NK-92 (cell line): ENCODE measurements around the gene RFX5.
"Not testable (repeated sequence)": the region's sequence is repeated elsewhere in the genome, so short reads cannot be mapped to it uniquely, and the experiment has no call there.

Source experiments
- DNase-seq: peaks from one replicate; lab custom pipeline; 2025; ENCODE audit not compliant: unreplicated experiment; lab: John Stamatoyannopoulos, UW

RFX5 gene

DNA sequence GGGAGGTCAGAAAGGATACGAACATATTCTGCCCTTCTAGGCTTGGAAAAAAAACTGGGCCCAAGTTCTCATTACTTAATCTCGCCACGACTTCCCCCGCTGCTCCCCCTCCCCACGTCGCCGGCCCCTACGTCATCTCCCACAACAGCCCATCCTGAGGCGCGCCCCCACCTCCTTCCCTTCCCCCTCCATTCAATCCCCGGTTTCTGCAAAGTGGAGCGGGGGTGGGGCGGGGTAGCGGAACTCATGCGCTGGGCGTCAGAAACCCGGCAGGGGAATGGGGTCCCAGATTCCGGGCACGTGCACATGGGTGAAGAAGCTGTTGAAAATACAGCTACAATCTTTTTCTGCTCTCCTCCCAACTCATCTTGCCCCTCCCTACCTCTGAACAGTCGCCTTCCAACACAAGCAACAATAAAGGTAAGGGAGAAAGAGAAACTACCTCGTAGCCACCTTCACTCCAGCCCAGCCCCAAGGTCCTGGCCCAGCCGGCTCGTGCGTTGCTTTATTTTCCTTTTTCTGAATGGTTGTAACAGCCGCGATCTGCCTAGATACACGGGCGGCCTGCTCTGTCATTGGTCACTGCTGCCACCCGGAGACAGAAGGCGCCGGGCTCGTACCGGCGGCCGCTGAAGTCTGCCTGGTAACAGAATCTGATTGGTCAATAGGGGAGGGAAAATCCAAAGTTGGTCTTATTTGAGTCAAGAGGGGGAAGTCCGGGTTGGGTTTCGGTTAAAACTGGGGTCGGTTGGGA lies at the start of gene RFX5:
TSS of gene RFX5 (minus strand) at position 484 of the 754 bp plus-strand sequence. CDS start 932 bp downstream, outside the sequence.
- peak; percentile 83 for DNase-seq

DNA sequence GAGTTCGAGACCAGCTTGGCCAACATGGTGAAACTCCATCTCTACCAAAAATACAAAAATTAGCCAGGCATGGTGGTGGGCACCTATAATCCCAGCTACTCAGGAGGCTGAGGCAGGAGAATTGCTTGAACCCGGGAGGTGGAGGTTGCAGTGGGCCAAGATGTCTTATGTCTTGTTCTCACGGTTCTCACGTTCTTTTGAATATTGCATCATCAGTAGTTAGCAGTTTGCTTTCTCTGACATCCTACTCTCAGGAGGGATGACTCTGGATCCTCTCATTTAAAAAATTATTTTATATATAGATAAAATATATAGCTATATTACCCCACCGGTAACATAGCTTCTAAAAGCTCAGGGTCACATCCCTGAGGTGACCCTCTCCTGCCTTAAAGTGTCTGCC lies 49.2 kb upstream of the RFX5 start:
- not testable (repeated sequence) for DNase-seq

DNA sequence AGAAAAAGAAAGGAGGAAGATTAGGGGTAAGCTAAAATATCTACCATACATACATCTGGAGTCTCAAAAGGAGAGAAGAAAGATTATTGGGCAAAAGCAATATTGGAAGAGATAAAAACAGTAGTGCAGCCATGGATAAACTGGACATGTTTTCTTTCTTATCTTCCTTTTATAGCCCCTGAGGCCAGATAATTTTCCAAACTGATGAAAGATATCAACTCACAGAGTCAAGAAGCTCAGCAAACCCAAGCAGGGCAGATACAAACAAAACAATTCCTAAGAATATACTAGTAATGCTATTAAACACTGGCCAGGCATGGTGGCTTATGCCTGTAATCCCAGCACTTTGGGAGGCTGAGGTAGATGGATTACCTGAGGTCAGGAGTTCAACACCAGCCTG lies 46.5 kb upstream of the RFX5 start:
- DNase-seq, result no peak

DNA sequence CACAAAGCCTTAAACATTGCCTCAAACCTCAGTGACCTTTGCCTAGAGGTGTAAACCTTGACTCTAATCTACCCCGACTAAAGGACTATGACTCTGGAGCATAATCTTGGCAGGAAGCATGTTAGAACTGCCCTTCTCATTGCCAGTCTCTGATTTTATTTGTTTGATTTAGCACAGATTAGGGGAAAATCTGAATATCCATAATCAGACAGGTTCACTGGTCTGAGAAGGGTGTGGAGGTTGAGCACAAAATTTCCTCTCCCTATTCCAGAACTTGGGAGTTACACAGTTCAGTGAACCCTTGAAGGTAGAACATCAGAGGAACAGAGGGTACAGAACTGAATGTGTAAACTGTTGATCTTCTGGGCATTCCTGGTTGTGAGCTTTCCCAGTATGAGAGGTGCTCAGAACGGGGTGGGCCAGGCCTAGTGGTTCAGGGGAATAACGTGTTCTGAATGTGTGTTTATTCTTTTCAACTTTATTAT lies 44.1 kb upstream of the RFX5 start:
- no peak for DNase-seq

DNA sequence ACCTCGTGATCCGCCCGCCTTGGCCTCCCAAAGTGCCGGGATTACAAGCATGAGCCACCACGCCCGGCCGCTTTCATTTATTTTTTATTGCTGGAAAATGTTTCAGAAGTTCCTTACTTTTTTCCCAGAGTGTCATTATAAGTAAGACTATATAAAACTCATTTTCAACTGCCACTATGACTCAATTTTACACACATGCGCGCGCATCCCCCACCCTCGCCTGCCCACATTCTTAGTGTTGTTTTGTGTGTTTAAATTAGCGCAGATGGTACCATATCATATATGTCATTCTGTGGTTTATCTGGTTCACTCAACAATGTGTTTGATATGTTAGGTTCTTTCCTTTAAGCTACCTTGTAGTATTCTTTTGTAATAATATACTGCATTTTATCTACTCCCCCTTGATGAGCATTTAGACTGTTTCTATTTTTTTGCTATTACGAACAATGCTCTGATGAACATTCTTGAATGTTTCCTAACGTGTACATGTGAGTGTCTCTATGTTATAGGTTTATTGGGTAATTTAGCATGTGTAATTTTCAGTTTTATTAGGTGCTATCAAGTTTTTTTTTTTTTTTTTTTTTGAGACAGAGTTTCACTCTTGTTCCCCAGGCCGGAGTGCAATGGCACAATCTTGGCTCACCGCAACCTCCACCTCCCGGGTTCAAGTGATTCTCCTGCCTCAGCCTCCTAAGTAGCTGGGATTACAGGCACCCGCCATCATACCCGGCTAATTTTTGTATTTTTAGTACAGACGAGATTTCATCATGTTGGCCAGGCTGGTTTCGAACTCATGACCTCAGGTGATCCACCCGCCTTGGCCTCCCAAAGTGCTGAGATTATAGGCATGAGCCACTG lies 43.4 kb upstream of the RFX5 start:
- not testable (repeated sequence) for DNase-seq

DNA sequence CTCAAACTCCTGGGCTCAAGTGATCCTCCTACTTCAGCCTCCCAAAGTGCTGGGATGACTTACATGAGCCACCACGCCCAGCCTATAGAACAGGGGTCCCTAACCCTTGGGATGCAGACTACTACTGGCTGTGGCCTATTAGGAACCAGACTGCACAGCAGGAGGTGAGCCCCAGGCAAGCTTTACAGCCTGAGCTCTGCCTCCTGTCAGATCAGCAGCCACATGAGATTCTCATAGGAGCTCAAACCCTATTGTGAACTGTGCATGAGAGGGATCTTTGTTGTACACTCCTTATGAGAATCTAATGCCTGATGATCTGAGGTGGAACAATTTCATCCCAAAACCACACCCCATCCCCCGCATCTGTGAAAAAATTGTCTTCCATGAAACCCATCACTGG lies 39.0 kb upstream of the RFX5 start:
- no peak for DNase-seq

DNA sequence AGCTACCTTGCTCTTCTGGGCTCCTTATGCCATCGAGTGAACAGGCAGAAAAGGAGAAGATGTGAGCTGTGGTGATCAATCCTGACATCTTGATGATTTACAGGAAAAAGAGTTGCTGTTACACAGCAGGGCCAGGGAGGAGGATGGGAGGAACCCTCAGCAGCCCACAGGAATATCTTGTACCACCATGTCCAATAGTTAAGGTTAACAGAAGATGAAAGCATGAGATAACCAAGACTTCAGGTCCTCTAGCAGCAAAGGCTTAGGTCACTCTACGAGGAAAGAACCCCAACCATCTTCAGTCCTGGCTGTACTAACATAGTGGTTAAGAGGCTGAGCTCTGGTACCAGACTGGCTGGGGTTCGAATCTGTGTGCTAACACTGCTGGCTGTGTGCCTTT lies 37.5 kb upstream of the RFX5 start:
- DNase-seq, result no peak

DNA sequence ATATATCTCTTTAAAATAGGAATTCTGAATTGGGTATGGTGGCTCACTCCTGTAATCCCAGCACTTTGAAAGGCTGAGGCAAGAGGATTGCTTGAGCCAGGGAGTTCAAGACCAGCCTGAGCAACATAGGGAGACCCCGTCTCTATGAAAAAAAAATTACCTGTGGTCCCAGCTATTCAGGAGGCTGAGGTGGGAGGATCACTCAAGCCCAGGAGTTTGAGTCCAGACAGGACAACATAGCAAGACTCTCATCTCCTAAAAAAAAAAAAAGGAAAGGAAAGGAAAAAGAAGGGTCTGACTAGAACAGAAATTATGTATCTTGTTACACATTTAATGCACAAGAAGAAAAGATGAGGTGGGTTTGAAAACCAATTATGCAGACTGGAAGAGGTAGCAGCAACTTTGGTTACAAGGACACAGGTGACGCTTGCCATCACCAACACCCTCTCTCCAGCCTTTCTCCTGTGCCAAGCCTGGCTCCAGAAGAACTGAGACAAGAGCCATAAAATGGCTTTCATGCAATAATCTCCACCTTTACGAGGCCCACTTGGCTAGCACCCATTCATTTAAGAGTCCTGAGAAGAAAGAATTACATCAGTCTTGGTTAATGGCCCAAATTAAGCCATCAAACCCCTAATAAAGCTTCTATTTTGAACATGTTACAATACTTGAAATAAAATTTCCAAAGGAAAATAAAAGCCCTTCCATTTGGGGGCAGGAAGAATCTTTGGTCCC lies 30.3 kb upstream of the RFX5 start:
- DNase-seq, result no peak

DNA sequence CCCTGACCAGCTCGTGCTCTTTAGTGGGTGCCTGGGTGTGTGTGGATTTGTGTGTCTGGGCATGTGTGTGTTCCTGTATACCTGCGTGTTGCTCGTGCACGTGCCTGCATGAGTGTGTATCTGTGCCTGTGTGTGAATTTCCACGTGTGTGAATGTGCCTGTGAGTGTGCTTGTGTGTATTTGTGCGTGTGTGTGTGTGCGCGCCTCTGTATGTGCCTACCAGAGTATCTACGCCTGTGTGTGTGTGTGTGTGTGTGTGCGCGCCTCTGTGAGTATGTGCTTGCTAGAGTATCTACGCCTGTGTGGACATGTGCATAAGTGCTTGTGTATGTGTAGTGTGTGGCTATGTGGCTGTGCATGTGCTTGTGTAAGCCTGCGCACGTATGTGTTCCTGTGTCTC lies 26.1 kb upstream of the RFX5 start:
- DNase-seq, result no peak

DNA sequence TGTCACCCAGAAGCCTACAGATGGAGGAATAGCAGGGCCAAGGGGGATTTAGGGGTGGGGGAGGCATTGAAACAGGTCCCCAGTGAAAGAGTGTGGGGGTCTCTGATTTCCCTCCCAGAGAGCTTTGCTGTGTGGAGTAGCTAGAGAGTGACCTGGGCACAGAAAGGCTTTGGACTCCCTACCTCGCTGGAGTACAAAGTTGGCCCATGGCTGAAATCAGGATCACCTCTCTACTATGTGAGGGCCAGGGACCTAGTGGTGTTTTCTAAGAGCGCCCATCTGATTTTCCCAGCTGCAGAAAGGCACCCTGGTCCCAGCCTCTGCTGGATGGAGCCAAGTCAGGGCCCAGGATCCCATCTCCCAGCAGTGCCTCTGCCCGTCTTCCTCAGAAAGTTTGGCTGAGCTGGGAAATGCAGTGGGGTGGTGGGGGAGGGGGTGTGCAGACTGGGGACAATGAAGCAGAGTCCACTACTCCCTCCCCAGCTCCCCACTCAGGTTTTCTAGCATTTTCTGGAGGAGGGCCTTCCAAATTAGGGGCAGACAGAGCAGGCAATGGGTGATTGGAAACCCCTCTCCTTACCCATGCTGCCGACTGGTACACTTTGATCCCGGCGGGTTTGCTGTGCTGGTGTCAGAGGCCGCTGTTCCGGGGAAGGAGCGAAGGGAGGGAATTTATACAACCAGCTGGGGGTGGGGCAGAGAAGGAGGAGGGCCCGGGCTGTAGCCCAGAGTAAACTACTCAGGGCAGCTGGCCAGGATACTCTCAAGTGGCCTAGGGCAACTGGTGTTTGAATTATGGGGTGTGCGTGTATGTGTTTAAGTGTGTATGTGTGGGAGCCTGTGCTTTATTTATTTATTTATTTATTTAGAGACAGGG lies 25.2 kb upstream of the RFX5 start, which contains the start of gene SELENBP1:
TSS of gene SELENBP1 (minus strand) at position 648 of the 877 bp plus-strand sequence. CDS start at position 584, 64 bp downstream.
- DNase-seq, result no peak

DNA sequence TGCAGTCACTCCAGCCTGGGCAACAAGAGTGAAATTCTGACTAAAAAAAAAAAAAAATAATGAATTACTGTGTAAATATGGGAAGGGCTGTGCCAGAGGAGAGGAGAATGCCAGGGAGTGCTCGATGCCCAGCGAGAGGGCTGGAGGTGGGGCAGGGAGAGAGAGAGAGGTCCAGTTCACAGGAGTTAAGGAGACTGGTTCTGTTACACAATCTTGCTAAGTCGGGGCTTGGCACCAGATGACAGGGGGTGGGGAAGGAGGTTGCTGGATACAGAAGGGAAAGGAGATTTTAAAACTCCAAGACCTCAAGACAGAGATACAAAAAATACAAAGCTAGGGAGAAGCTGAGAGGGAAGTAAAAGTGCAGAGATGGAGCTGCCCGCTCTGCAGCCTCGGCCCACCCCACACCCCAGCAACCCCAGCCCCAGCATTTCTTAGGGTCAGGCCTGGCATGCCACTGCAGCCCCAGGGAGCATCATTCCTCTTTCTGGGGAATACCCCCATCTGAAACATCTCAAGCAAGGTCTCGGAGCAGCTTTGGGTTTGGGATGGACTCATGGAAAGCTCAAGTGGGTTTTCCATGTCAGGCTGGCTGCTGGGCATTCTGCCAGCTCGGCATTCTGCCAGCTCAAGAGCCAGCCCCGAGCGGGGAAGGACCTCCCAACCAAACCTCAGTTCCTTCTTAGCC lies 24.5 kb upstream of the RFX5 start:
- DNase-seq, result no peak

DNA sequence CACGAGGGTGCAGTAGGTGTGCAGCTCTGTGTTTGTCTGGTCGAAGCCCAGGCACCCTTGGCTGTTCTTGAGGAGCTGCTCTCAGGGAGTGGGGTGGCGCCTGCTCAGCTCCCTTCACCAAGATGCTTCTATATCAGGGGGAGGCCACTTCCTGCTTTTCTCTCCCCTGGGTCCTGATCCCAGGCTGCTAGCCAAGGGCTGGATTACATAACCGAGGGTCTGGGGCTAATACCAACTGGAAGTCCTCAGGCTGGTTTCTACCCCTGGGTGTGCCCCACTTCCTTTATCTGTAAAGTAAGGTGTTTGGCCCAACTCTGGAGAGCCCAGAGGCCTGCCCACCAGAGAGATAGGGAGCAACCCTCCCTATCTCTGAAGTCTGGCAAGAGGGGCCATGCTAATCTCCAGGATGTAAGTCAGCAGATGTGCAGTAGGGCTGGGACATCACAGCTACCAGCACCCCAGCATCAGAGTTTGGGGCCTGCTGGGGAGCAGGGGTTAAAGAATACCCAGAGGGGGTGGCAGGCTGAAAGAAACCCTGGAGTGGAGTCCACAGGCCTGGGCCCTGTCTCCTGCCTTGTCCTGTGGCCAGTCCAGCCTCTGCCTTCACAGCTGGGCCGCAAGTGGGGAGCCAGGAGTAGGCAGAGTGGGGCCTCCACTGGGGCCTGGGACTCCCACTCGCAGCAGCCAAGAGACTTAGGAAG lies 23.3 kb upstream of the RFX5 start:
- DNase-seq, result no peak

DNA sequence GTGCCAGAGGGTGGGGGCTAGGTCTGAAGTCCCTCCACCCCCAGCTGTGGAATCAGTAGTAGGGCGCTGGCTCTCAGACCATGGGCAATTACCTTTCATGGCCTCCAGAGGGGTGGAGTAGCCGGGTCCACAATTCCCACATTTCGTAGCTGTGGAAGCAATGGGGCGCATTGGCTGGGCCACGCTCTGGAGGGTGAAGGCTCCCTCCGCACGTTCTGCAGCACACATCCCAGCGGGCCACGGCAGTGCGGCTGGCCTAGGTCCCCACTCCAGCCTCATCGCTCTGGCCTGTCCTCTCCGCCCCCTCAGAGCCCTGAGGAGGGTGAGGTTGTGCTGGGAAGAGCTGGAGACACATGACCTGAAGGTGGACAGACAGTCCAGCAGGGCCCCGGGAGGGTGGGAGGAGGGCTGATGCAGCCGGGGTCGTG lies 22.6 kb upstream of the RFX5 start:
- no peak for DNase-seq

DNA sequence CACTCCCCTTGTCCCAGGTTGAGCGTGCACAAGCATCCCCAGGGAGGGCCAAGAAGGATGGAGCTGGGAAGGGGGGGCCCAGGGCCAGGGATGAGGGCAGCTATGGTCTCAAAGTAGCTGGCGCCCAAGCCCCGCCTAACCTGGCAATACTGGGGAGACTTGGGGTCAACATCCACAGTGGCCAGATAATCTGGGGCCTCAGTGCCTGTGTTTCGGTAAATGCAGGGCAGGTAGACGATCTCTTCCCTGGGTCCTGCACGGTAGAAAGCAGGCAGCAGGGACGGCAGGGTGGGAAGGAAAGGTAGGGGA lies 22.2 kb upstream of the RFX5 start:
- DNase-seq, result no peak

DNA sequence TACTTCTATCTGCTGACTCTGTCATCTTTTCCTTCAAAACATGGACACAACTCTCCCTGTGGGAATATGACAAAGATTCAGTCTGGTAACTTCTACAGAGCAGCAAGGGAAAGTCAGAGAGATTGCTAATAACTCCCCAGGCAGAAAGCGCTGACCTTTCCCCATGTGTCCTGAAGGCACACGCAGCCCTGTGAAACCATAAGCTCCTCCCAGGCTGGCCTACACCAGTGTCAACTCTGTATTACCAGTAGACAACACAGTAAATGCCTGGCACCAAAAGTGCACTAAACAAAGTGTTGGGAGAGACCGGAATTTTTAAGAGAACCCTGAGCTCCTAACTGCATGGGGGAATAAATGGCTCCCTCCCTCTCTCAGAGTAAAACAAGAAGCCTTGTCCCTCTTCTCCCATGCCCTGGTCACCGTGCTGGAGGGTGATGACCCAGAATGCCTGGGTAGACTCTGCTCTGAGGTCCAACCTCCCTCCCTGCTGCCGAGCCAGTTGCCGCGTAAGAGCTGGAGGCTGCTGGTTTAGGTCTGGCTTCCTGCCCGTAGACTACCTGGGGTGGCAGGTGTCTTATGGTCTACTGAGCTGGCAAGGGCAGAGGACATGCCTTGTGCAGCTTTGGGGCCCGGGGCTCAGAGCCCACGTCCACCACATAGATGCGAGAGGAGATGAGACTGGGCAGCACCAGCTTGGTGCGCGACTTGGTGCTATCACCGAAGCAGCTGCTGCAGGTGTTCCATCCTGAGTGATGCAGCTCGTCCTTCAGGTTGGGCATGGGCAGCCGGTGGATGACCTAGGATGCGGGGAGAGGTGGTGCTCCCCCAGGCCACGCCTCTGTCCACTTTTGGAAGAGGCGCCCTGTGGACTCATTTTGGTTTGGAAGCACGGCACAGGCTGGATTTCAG lies 21.6 kb upstream of the RFX5 start:
- DNase-seq, result no peak

DNA sequence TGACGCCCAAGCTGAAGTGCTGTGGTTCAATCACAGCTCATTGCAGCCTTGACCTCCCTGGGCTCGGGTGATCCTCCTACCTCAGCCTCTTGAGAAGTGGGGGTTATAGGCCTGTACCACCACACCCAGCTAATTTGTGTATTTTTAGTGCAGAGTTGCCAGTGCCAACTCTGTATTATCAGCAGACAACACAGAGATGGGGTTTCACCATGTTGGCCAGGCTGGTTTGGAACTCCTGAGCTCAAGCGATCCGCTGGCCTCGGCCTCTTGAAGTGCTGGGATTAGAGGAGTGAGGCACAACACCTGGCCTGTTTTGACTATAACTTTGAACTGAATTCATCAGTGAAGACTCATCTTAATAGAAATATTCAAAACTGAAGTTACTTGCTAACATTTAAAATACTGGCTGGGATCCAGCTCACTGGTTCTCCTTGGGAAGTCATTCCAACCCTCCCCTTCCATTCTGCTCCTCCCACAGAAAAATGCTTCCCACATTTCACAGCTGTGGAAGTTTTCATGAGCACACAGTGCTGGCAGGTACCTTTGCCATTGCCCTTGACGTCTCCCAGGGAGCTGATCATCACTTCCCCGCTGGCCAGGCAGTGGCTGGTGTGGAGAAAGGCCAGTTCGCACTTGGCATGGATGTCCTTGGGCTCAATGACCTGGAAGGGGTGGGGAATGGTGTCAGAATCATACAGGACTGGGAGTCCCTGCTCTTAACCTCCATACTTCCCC lies 20.8 kb upstream of the RFX5 start:
- DNase-seq, result no peak

DNA sequence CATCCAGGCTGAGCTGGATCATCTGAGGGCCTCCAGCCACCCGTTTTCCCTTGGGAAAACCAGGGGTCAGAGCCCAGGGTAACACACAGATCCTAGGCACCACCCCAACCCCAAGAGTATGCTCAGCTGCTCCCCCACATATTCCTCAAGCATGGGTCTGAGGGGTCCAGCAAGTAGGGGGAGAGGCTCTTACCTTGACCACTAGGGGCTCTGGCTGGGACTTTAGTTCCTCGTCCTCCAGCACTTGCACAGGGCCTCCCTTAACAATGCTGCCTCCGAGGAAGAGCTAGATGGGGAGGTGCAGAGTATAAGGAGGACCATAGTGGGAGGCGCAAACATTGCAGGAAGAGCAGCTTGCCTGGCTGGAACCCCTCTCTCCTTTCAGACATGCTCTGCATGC lies 17.9 kb upstream of the RFX5 start:
- DNase-seq, result no peak
